Measurements from ENCODE around the gene SLC34A2.

The SLC34A2 gene

GRCh38 chr4:25676221-25676620 is 20.6 kb downstream of the SLC34A2 start:
- no peaks in the 10 kb centered on the region for H3K36me3 Mint-ChIP-seq
- H3K4me3 Mint-ChIP-seq: no peak overlapping the region
- peaks cover 0 to 2% of the 10 kb centered on the region in 2 donors for H3K9me3 Mint-ChIP-seq
- ATAC-seq (replicated peaks) (no peak), DNase-seq (no peak)
- H3K27me3 Mint-ChIP-seq: no peaks in the 10 kb centered on the region
- peak overlapping the region; percentile 25 for H3K27ac Mint-ChIP-seq
- H3K4me1 Mint-ChIP-seq: no peaks in the 10 kb centered on the region

GRCh38 chr4:25677157-25677556 is 21.5 kb downstream of the SLC34A2 start:
- Mint-ChIP-seq H3K4me1 (no peaks in the 10 kb centered on the region), H3K27me3 (no peaks in the 10 kb centered on the region), H3K27ac (no peak overlapping the region), H3K4me3 (no peak overlapping the region), H3K36me3 (no peaks in the 10 kb centered on the region), H3K9me3 (peaks cover 0 to 2% of the 10 kb centered on the region in 2 donors)
- no peak for ATAC-seq (replicated peaks)
- no peak for DNase-seq

GRCh38 chr4:25677943-25678342 is 22.3 kb downstream of the SLC34A2 start:
- no peaks in the 10 kb centered on the region for H3K4me1 Mint-ChIP-seq
- no peak overlapping the region for H3K4me3 Mint-ChIP-seq
- no peaks in the 10 kb centered on the region for H3K36me3 Mint-ChIP-seq
- peaks cover 0 to 2% of the 10 kb centered on the region in 2 donors for H3K9me3 Mint-ChIP-seq
- H3K27me3 Mint-ChIP-seq: no peaks in the 10 kb centered on the region
- ATAC-seq (replicated peaks) (no peak), DNase-seq (no peak)
- no peak overlapping the region for H3K27ac Mint-ChIP-seq

- H3K4me3 Mint-ChIP-seq: no peak overlapping the region
- DNase-seq: no peak
Measured at GRCh38 chr4:25687773-25688172, 32.1 kb downstream of the SLC34A2 start.

GRCh38 chr4:25694466-25694865 is 38.8 kb downstream of the SLC34A2 start:
- no peak overlapping the region for H3K27ac Mint-ChIP-seq
- peaks cover 6 to 11% of the 10 kb centered on the region in 2 donors for H3K9me3 Mint-ChIP-seq
- DNase-seq (no peak), ATAC-seq (replicated peaks) (no peak)
- no peaks in the 10 kb centered on the region for H3K27me3 Mint-ChIP-seq
- no peaks in the 10 kb centered on the region for H3K4me1 Mint-ChIP-seq
- H3K4me3 Mint-ChIP-seq: no peak overlapping the region
- peaks cover 5 to 12% of the 10 kb centered on the region in 2 donors for H3K36me3 Mint-ChIP-seq

More at GRCh38 chr4:25687773-25688172, 32.1 kb downstream of the SLC34A2 start:
- ATAC-seq (replicated peaks): no peak
- H3K4me1 Mint-ChIP-seq: no peaks in the 10 kb centered on the region
- H3K27me3 Mint-ChIP-seq: peaks cover 0 to 13% of the 10 kb centered on the region in 2 donors
- peaks cover 6 to 11% of the 10 kb centered on the region in 2 donors for H3K9me3 Mint-ChIP-seq
- no peak overlapping the region for H3K27ac Mint-ChIP-seq
- H3K36me3 Mint-ChIP-seq: peaks cover 5% of the 10 kb centered on the region in 2 donors

- H3K27ac Mint-ChIP-seq: no peak overlapping the region
Measured at GRCh38 chr4:25696409-25696808, 40.8 kb downstream of the SLC34A2 start.

GRCh38 chr4:25697516-25697915 is 41.9 kb downstream of the SLC34A2 start:
- no peaks in the 10 kb centered on the region for H3K27me3 Mint-ChIP-seq
- H3K4me3 Mint-ChIP-seq: no peak overlapping the region
- DNase-seq: no peak
- H3K36me3 Mint-ChIP-seq: peaks cover 1 to 7% of the 10 kb centered on the region in 2 donors
- no peaks in the 10 kb centered on the region for H3K4me1 Mint-ChIP-seq
- no peak for ATAC-seq (replicated peaks)
- H3K27ac Mint-ChIP-seq: no peak overlapping the region
- peaks cover 0 to 3% of the 10 kb centered on the region in 2 donors for H3K9me3 Mint-ChIP-seq

More at GRCh38 chr4:25696409-25696808, 40.8 kb downstream of the SLC34A2 start:
- Mint-ChIP-seq H3K27me3 (no peaks in the 10 kb centered on the region), H3K9me3 (peaks cover 2 to 6% of the 10 kb centered on the region in 2 donors), H3K4me1 (no peaks in the 10 kb centered on the region), H3K36me3 (peaks cover 1 to 7% of the 10 kb centered on the region in 2 donors), H3K4me3 (no peak overlapping the region)
- ATAC-seq (replicated peaks) (no peak), DNase-seq (no peak)

- Mint-ChIP-seq H3K4me1 (no peaks in the 10 kb centered on the region), H3K9me3 (no peaks in the 10 kb centered on the region), H3K36me3 (peaks cover 1 to 3% of the 10 kb centered on the region in 2 donors), H3K27ac (no peak overlapping the region), H3K4me3 (no peak overlapping the region), H3K27me3 (no peaks in the 10 kb centered on the region)
- no peak for ATAC-seq (replicated peaks)
- no peak for DNase-seq
Measured at GRCh38 chr4:25700661-25701060, 45.0 kb downstream of the SLC34A2 start.

GRCh38 chr4:25702848-25703247 is 47.2 kb downstream of the SLC34A2 start:
- H3K4me3 Mint-ChIP-seq: no peak overlapping the region
- no peak for ATAC-seq (replicated peaks)
- H3K4me1 Mint-ChIP-seq: no peaks in the 10 kb centered on the region
- peaks cover 2% of the 10 kb centered on the region in 2 donors for H3K27me3 Mint-ChIP-seq
- no peak overlapping the region for H3K27ac Mint-ChIP-seq
- peaks cover 1 to 4% of the 10 kb centered on the region in 2 donors for H3K36me3 Mint-ChIP-seq
- no peaks in the 10 kb centered on the region for H3K9me3 Mint-ChIP-seq
- no peak for DNase-seq

GRCh38 chr4:25703731-25704388 is 48.2 kb downstream of the SLC34A2 start:
- H3K27me3 Mint-ChIP-seq: peaks cover 4 to 6% of the 10 kb centered on the region in 2 donors
- H3K9me3 Mint-ChIP-seq: peaks cover 0 to 1% of the 10 kb centered on the region in 2 donors
- no peak for DNase-seq
- no peak for ATAC-seq (replicated peaks)
- no peak overlapping the region for H3K4me3 Mint-ChIP-seq
- no peak overlapping the region for H3K27ac Mint-ChIP-seq
- peaks cover 1 to 8% of the 10 kb centered on the region in 2 donors for H3K36me3 Mint-ChIP-seq
- H3K4me1 Mint-ChIP-seq: no peaks in the 10 kb centered on the region

GRCh38 chr4:25704516-25704915 is 48.9 kb downstream of the SLC34A2 start:
- DNase-seq (no peak), ATAC-seq (replicated peaks) (no peak)
- H3K36me3 Mint-ChIP-seq: peaks cover 4 to 11% of the 10 kb centered on the region in 2 donors
- no peaks in the 10 kb centered on the region for H3K4me1 Mint-ChIP-seq
- H3K27me3 Mint-ChIP-seq: peaks cover 4 to 6% of the 10 kb centered on the region in 2 donors
- H3K27ac Mint-ChIP-seq: no peak overlapping the region
- peaks cover 4% of the 10 kb centered on the region in 2 donors for H3K9me3 Mint-ChIP-seq
- no peak overlapping the region for H3K4me3 Mint-ChIP-seq

GRCh38 chr4:25710637-25711036 is 55.0 kb downstream of the SLC34A2 start:
- Mint-ChIP-seq H3K4me1 (no peaks in the 10 kb centered on the region), H3K36me3 (peaks cover 4 to 15% of the 10 kb centered on the region in 2 donors), H3K27ac (no peak overlapping the region), H3K27me3 (peaks cover 4 to 11% of the 10 kb centered on the region in 2 donors), H3K4me3 (no peak overlapping the region), H3K9me3 (peaks cover 4% of the 10 kb centered on the region in 2 donors)
- ATAC-seq (replicated peaks) (no peak), DNase-seq (no peak)

- H3K36me3 Mint-ChIP-seq: peaks cover 4 to 15% of the 10 kb centered on the region in 2 donors
- H3K27ac Mint-ChIP-seq: no peak overlapping the region
- peaks cover 4% of the 10 kb centered on the region in 2 donors for H3K9me3 Mint-ChIP-seq
- H3K4me1 Mint-ChIP-seq: no peaks in the 10 kb centered on the region
- no peak overlapping the region for H3K4me3 Mint-ChIP-seq
- H3K27me3 Mint-ChIP-seq: peaks cover 4 to 11% of the 10 kb centered on the region in 2 donors
- ATAC-seq (replicated peaks) (no peak), DNase-seq (no peak)
Measured at GRCh38 chr4:25712611-25713010, 57.0 kb downstream of the SLC34A2 start.

- H3K4me1 Mint-ChIP-seq: no peaks in the 10 kb centered on the region
- ATAC-seq (replicated peaks): no peak
- H3K4me3 Mint-ChIP-seq: no peak overlapping the region
- peaks cover 4 to 9% of the 10 kb centered on the region in 2 donors for H3K36me3 Mint-ChIP-seq
- peaks cover 0 to 5% of the 10 kb centered on the region in 2 donors for H3K27me3 Mint-ChIP-seq
- peaks cover 2 to 4% of the 10 kb centered on the region in 2 donors for H3K9me3 Mint-ChIP-seq
- H3K27ac Mint-ChIP-seq: no peak overlapping the region
- DNase-seq: no peak
Measured at GRCh38 chr4:25713812-25714211, 58.2 kb downstream of the SLC34A2 start.

- Mint-ChIP-seq H3K4me3 (no peak overlapping the region), H3K27ac (no peak overlapping the region), H3K27me3 (no peaks in the 10 kb centered on the region), H3K36me3 (peaks cover 13 to 17% of the 10 kb centered on the region in 2 donors), H3K9me3 (peaks cover 0 to 5% of the 10 kb centered on the region in 2 donors), H3K4me1 (peaks cover 0 to 4% of the 10 kb centered on the region in 2 donors)
- DNase-seq: no peak
- no peak for ATAC-seq (replicated peaks)
Measured at GRCh38 chr4:25722964-25723363, 67.3 kb downstream of the SLC34A2 start.

All from stimulated activated naive B cell treated with anti-CD40 and anti-IgM and Interleukin-4, amounts not matched to agents 10 μg/mL and 1 μg/mL and 100 μg/mL, for 72 hours (primary cell).